GM21367 (cell line): Measurements from ENCODE around the gene DCC.

Experiments
- ATAC-seq: cut with Tn5 transposase; IDR thresholded peaks from one replicate; pipeline ENCODE4 v1.9.1; 2021; ENCODE audit not compliant: unreplicated experiment

The DCC gene

DNA sequence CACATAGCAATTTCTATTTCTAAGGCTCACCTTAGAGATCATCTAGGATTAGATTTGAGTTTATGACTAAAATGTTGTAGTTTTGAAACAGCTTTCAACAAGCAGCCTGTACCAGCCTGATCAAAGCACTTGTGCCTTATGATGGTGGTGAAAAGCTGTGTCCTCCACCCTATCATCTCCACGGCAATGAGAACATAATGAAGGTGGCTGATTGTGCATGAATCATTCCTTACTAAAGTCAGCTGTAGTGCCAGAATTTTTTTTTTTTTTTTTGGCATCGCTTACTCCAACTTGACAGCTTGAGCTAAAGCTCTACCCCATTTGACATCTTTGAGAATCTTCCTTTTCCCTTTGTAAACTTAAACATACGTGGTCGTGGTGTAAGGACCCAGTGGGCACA, 86.0 kb downstream of the DCC start:
- no peak for ATAC-seq

DNA sequence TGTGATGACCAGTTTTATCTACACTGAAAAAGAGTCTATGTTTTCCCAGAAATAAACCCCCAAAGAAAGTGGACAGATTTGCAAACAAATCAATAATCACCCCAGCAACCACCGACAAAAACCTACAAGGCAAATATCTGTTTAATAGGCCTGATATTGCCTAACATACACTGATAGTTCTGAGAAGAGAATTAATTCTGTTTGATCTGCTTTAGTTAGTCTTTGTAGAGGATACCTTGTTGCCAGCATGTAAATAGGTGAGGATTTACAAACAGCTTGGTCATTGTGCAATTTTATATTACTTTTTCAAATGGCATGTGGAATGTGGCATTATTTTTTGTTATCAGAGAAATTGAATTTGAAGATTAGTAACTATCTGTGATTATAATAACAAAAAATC, 86.5 kb downstream of the DCC start:
- ATAC-seq = no peak

DNA sequence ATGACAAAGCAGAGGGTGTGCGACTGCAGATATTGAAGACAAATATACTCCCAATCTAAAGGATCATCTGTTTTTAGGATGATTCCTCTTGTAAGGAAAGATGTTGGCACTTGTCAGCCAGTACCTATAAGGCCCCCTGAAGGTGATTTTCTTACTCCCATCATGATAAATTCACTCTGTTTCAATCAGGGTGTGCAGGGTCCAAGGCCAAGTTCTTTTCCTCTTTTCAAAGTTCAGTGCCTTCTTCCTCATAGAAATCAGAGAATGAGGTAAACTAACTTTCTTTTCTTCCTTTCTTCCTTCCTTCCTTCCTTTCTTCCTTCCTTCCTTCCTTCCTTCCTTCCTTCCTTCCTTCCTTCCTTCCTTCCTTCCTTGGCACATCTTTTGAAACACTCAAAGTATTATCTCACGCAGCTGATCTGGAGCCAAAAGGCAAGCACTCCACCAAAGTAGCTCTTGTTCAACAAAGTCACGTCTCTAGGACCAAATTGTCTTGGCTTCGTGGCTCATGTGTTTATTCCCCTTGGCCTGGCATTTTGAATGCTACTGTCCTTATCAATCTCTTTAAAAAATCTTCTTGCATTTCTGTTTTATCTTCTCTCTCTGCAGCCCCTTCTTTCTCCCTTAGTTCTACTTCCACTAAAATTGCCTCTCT, 87.7 kb downstream of the DCC start:
- no peak for ATAC-seq

DNA sequence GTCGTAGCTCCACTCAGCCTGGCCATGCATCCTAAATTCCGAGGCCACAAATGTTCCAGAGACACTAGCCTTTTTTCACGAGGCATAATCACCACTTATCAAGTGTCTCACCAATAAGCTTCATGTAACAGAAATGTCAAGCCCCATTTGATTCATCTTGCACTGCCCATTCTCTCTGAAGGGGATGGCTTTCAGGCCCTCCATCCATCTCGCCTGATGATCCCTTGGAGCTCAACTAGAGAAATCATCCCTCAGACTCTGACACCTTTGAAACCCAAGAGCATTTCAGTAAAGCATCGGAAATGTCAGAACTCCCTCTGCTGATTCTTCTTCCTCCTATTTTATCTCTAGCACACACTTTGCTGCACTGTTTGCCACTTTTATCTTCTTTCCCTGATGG, 91.7 kb downstream of the DCC start:
- no peak for ATAC-seq

DNA sequence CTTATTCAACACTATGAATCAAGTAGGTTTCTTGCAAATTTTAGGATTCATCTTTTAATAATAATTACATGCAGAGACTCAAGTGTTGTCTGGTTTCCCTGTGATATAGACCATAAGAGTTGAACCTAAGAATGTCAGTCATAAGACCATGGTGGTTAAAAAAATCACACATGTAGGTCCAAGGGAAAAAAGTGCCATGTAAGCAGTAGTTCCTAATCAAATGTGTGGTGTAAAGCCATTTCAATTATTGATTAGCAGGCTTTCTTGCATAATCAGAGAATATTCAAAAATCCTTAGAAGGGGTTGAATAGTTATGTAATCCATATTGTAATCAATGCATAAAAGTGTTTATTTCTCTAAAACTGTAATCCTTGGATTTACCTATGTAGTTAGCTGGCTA, 93.8 kb downstream of the DCC start:
- no peak for ATAC-seq

DNA sequence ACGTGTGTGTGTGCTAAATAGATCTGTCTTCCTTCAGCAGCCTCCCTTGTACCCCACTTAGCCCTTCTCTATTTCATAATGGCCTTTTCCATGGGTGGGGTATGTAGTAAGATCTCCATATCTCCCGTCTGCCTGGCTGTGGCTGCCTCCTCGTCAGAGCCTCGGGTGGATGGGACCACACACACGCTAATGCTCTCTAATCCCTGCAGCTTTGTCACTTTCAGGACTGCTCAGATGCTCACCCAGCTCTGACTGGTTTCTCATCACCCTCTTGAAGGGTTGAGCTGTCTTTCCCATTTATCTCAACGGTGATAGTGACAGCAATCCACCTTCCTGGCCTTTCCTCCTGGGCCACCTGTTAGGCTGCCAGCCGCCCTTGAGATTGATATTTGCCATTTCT, 95.3 kb downstream of the DCC start:
- ATAC-seq = no peak

DNA sequence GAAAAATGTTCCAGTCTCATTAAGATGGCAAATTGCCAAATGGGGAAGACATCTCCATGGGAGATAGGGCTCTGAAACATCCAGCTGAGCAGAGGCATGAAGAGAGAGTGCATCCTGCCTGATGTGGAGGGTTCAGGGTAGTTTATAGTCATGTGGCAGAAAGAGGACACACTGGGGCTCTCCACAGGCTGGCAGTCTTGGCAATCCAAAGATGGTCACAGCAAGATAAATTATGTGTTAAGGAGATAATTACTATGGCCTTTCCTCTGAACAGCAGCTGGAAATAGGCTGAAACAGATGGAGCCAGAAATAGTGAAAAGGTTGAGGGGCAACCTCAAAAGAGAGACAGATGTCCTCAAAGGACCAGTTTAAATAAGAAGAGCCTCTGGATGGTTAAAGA, 97.2 kb downstream of the DCC start:
- no peak for ATAC-seq

DNA sequence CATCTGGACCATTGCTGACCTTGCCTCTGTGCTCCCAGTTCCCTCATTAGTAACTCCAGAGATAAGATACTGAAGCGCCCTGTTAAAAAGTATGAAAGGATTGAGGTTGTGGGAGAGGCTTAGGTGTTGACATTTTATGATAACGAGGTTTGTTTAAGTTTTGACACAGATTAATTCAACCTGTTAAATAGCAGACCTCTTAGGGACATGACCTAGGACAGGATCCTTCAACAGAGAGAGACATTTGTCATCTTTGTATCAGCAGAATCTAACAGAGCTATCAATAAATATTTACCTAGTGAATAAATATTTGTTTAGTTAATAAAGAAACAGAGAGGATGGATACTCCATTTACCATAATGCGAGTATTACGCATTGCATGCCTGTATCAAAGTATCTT, 99.5 kb downstream of the DCC start:
- ATAC-seq = no peak

DNA sequence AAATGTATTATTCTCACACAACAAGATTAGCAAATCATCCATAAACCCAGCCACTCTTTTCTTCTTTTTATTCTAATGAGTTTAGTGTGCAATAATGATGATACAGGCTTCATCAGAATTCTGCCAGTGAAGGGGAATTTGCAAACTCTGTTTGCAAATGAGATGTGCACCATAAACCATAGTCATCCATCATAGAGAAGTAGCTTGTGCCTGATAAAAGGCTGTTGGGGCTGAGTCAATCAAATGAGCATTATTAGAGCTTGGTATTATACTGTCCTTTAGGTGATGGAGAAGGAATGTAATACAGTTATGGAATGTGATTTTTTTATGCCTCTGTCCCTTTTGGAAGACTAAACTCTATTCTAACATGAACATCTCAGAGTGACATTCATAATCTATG, 101.8 kb downstream of the DCC start:
- ATAC-seq = no peak

DNA sequence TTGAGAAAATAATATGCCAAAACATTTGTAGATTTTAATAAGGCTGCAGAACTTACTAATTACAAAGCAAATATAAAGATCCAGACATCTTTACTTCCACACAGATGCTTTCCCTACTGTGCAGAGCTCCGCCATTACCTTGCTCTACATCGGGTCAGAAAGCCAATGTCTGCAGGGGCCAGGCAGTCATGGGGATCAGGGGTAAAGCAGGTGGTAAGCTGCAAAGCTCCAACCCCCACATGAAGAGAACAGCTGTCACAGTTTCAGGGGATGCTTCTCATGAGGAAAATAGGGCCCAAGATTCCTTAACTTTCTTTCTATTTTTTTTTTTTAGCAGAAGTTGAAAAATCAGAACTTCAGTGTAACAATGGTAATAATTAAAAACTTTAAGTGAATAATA, 102.7 kb downstream of the DCC start:
- no peak for ATAC-seq

DNA sequence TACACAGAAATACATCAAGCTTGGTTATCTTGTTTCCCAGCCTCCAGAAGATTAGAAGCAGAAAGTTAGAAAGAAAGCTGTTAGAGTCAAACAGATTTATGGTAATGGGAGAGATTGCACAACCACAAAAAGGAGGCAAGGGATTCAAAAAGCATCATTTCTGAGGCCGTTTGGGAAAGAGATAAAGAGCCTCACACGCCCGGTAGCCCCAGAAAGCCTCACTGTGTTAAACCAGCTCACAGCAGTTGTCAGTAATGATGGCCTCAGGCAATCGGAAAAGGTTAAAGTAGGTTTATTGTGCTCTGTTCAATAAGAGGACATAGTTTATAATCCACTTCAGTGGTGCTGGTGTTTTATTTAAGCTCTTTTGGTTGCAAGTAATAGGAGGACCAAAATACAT, 111.3 kb downstream of the DCC start:
- no peak for ATAC-seq

DNA sequence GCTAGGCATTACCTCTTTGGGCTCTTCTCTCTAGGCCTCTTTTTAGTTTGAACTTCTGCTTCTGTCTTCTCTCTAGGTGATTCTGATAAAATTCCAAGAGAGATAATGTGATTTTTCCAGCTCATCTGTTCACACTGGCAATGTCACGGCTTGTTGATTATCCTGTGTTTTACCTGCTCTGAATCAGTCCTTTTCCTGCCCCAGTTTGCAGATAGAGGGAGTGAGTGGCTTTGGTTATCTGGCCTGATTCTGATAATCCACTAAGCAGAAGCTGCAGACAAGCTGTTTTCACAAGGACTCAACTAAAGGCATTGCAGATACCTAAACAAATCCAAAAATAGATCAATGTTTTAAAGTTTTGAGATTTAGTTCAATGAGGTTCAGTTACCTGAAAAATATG, 111.9 kb downstream of the DCC start:
- ATAC-seq = no peak

DNA sequence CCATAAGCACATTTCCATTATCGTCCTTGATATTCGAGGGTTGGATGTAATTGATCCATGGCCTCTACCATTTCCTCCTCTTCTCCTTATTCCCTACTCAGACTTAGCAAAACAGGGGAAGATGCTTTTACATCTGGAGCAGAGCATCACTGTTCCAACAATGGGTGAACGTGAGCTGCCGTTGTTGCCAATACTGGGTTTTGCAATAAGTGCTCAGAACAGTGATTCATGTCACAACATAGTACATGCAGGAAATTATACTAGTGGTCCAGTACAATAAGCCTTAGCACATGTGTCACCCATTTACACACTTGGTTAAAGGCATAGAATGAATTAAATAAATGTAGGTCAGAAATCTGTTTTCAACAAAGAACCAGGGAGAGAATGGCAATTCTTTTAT, 112.4 kb downstream of the DCC start:
- ATAC-seq = no peak

DNA sequence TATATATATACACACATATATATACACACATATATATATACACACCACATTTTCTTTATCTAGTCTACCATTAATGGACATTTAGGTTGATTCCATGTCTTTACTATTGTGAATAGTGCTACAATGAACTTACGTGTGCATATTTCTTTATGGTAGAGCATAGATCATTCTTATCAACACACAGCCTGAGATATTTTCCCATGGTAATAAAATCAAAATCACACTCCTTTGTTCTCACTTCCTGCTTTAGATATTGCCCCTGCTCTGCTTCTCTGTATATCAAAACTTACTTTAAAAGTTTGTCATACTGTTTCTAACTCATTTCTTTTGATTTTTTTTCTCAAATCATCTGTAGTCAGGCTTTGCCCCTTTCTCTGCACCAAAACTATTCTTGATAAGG, 119.9 kb downstream of the DCC start:
- ATAC-seq = no peak

DNA sequence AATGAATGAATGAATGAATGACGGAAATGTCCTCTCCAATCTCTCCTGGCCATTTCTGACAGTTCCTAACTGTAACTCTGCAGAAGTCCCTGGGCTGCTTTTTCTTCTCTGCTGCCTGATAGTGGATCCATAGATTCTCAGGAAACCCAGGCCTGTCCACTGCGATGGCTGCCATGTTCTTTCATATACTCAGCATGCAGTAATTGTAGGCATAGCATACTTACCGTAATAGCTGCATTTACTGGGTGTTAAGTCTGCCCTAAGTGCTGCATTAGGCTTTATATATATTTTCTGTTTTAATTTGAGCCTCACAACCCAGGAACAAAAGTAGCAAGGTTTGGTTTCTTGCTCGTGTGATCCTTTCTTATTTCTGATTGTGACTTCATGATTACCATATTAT, 122.9 kb downstream of the DCC start:
- ATAC-seq = no peak

DNA sequence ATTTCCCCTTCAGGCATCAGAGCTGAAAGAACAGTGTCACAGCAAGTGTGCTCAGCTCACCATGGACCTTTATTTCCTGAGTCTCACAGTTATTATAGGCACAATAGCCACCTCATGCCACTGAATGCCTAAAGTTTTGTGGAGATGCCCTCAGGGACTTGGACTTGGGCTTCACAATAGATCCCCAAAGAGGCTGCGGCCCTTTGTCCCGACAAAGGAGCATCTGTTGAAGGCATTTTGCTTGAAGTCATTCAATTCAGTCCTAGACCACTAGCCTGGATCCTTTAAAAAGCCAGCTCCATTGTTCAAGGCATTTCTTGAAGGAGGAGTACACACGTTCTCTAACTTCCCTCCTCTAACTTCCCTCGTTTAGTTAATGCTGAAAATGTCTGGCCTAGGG, 125.4 kb downstream of the DCC start:
- no peak for ATAC-seq

DNA sequence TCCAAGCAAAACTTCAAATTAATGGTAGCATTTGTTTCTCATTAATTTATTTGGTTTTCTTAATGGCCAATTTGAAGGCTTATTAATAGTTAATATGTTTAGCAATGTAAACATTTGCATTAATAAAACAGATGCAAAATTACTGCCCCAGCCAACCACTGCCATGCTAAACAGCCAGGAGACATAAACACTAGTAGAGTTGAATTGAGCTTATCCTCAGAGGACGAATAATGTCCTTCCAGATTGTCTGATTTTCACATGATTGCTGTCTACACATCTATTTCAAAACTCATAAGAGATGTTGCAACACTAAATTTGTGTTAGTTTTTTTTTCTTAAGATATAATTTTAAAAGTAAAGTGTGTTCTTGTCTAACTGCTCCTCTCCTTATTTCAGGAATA, 128.5 kb downstream of the DCC start:
- ATAC-seq = no peak

DNA sequence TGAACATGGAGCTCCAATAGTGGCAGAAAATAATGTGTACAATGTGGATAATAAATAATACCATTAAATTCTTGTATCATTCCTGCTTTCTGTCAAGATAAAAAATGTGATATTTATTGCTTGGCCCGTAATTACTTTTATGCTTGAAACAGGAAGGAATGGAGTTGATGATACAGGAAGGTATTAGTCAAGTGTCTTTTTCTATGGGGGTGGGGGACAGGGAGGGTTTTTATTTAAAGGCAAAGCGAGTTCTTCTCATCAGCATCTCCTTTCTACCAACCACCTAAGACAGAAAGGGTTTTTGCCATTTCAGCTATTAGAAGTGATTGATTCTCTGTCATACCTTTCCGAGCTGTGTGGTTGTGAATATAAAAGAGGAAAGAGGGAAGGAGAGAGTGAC, 135.3 kb downstream of the DCC start:
- ATAC-seq = no peak

DNA sequence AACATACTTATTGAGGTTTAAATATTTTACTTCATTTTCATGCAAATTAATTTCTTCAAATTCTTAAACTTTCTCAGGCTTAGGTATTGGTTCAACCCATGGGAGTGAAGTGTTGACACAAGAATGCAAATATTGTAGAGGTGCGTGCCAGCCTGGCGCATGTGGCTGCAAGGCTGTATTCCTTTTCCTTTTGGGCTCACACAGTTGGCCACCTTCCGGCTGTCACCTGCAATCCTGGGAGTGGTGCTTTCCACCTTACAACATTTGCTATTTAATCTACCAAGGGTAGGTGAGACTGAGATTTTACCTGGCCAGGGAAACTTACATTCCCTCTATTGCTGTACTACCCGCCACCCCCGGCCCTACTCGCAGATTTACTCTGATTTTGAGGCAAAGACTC, 141.1 kb downstream of the DCC start:
- no peak for ATAC-seq

DNA sequence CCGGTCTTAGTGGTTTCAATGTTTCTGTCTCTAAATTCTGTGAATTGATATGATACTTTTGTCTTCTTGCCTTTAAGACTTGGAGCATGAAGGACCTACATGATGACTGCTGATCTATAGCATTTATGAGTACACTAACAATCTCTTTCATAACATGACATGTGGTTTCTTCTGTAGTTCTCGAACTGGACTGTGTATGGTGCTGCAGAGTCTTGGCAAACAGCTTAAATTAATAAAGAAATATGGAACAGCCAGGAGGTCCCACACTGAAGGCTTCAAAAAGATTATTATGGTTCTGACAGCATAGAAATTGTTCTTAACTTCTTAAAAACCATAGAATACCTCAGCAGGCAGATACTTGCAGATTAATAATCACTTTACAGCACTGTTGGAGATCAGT, 145.0 kb downstream of the DCC start:
- no peak for ATAC-seq

DNA sequence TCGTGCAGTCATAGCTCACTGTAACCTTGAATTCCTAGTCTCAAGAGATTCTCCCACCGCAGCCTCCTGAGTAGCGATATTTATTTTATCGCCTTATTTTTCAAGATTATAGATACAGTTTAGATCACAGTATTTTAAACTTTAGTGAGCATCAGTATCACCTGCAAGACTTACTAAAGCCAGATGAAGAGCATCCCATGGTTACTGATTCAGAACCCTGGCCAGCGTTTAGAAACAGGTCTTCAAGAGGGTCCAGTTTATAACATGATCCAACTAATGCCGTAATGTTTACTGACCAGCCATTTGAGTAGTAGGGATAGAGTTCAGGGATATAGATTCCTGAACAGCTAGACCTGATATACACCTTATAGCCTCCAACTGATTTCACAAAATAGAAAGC, 146.1 kb downstream of the DCC start:
- ATAC-seq = no peak

DNA sequence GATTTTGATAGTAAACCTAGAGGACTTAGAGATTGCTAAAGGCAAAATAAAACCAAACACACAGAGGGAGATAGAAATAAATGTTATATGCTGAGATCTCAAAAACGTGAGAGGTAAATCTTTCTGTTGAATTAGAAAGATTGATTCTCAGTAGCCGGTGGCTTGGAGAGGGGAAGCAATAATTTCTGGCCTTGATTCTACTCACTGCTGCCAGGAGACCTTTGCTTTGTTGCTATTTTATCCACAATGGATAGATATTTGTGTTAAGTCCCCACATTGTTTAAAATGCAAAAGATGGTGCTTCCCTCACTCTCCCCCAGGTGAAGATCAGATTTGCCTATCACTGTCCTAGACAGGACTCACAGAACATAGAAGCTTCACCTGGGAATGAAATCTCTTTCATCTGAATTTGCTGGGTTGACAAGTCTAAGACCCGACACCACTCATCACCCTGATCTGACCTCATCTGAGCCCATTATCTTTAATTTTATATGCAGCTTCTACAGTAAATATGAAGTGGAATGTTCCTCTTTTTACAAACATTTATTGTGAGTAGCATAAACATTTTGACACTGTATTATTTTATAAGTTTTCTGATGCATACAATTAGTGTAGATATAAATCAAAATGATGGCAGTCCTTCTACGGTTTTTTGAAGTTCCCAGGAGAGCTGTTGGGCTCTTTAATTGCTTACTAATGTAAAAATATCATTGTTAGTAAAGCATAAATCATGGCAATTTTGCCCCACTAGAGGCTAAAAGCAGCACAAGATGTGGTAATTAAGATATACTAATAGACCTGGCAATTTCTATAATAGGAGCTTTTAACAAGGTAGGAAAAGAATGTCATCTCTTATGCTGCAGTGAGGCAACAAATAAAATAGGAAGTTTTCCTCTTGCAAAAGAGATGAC, 149.7 kb downstream of the DCC start:
- ATAC-seq = no peak

DNA sequence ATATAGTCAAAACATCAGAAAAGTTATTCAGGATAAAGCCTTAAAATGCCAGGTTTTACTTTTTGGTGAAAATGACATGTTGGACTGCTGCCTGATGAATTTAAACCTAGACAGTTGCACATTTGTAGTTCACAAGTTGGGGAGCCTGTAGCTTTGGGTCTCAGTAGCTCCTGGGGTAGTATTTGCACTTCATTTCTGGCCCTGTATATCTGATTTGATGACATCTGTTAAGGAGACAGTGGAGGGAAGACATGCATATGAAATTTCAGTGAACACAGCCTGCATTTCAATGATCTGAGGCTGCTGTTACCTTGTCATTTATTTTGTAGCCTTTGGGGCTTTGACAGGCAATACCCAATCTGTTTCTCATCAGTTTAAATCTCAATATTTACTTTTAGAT, 156.4 kb downstream of the DCC start:
- no peak for ATAC-seq
